Endothelial cell of umbilical vein (primary cell): Measurements from ENCODE around the gene KCNJ15.
"Not testable (repeated sequence)": the region's sequence is repeated elsewhere in the genome, so short reads cannot be mapped to it uniquely, and the experiment has no call there.

Experiments used
- CTCF ChIP-seq, 2 donors: IDR thresholded peaks; 1 replicate in 1 of 2; 2 replicates in 1 of 2; pipeline ENCODE4 v1.5.1; 2011; ENCODE audit warnings: low read length in 2 of 2, mild to moderate bottlenecking in 2 of 2, moderate library complexity in 2 of 2, control low read depth in 1 of 2, inconsistent platforms in 1 of 2, low read depth in 1 of 2; ENCODE audit not compliant: insufficient read depth in 1 of 2; ENCODE audit errors: extremely low read depth in 1 of 2
- EZH2 ChIP-seq: IDR thresholded peaks from 2 replicates; pipeline ENCODE4 v1.6.1; 2012; ENCODE audit warnings: borderline replicate concordance, low read depth, mild to moderate bottlenecking, moderate library complexity, low read length, inconsistent platforms; ENCODE audit not compliant: severe bottlenecking
- GATA2 ChIP-seq: IDR thresholded peaks from 2 replicates; pipeline ENCODE4 v1.7.0; 2011; ENCODE audit warnings: low read depth, mild to moderate bottlenecking, moderate library complexity, mixed read lengths, low read length; ENCODE audit not compliant: insufficient read length, insufficient read depth
- MAX ChIP-seq: IDR thresholded peaks from 2 replicates; pipeline ENCODE4 v1.6.1; 2011; ENCODE audit not compliant: insufficient read depth, insufficient read length
- MYC ChIP-seq: IDR thresholded peaks from one replicate; pipeline ENCODE4 v1.6.1; 2011; ENCODE audit warnings: mild to moderate bottlenecking, low read depth, low read length
- POLR2A ChIP-seq: IDR thresholded peaks from 2 replicates; pipeline ENCODE4 v1.6.1; 2012; ENCODE audit warnings: low read depth, mild to moderate bottlenecking, control low read depth, low read length
- POLR2AphosphoS5 ChIP-seq: IDR thresholded peaks from 2 replicates; pipeline ENCODE4 v1.6.1; 2012; ENCODE audit warnings: low read depth, mild to moderate bottlenecking, control low read depth, low read length, moderate library complexity; ENCODE audit not compliant: insufficient read depth

- not testable (repeated sequence) for TF ChIP-seq CTCF (IDR thresholded peaks at IDR 0.05; ENCODE audit: extremely low read depth in 1 of 2, insufficient read depth in 1 of 2, low read depth in 1 of 2, low read length in 2 of 2); EZH2; POLR2AphosphoS5; POLR2A; MAX; GATA2; MYC
Measured at GRCh38 chr21:38247054-38247453, 9.7 kb upstream of the KCNJ15 start.
